HCT116 (cell line): ENCODE data around the gene PRR20C. TPM values are rescaled to one million over a fixed set of nuclear protein-coding genes. Genes with fewer than 3 reads are reported as not detected.

Experiments
- ATAC-seq: fragments of 200-7000 bp; cut with Tn5 transposase; 2 replicates; pipeline ENCODE4 v1.9.1; 2020; ENCODE audit warnings: mild to moderate bottlenecking, moderate library complexity
- BruUV-seq: library from RNA; stranded (reverse); fragments of 400-500 nt; replicated peaks from 2 replicates; lab custom pipeline; 2021; lab: Mats Ljungman, UMichigan
- CTCF ChIA-PET: fragments of 300-600 bp; sonication (Branson Sonifier 250); formaldehyde crosslinking; loops from one replicate; lab custom pipeline; 2021; ENCODE audit warnings: antibody characterized with exemption; lab: Charles Lee
- POLR2A ChIA-PET: fragments of 300-600, 350-600 bp; sonication (Branson Sonifier 250); formaldehyde crosslinking; loops from one replicate; lab custom pipeline; 2021; ENCODE audit warnings: antibody characterized with exemption; lab: Charles Lee
- RAD21 ChIA-PET, 2 experiments: fragments of 300-600 bp; sonication (Branson Sonifier 250); formaldehyde crosslinking; loops; one replicate each; lab custom pipeline; 2023; ENCODE audit warnings: low total read pairs in 2 of 2; ENCODE audit not compliant: uncharacterized antibody in 2 of 2, unreplicated experiment in 2 of 2, low non-redundant PET in 1 of 2; lab: Charles Lee
- DNase-seq: peaks from one replicate; pipeline ENCODE4 v3.0.0-alpha.2; 2010; ENCODE audit warnings: low read depth, low spot score
- H2AFZ ChIP-seq: fragments of 200-600 bp; shearing (Covaris generic), sonication (generic); 2 replicates; pipeline ENCODE4 v1.6.1; 2017; ENCODE audit warnings: low read depth, mixed run types, mixed read lengths, antibody characterized with exemption, low read length; ENCODE audit not compliant: poor library complexity, severe bottlenecking
- H3K27ac ChIP-seq: 2 replicates; pipeline ENCODE4 v1.5.1; 2012; ENCODE audit warnings: low read depth, low read length
- H3K27me3 ChIP-seq: fragments of 200-600 bp; sonication (generic); 2 replicates; pipeline ENCODE4 v1.6.1; 2016; ENCODE audit warnings: mixed run types, low read length, mixed read lengths; ENCODE audit not compliant: insufficient read depth
- H3K36me3 ChIP-seq, 2 experiments: fragments of 200-500 bp in 1 of 2; fragments of 200-600 bp in 1 of 2; sonication (Bioruptor generic) in 1 of 2; sonication (generic) in 1 of 2; 2 replicates each; pipeline versions ENCODE4 v1.5.1 to v1.6.1; 2014 to 2016; ENCODE audit warnings: low read length in 2 of 2, inconsistent platforms in 1 of 2, mixed read lengths in 1 of 2, mixed run types in 1 of 2; ENCODE audit not compliant: insufficient read depth in 2 of 2, control insufficient read depth in 1 of 2
- H3K4me1 ChIP-seq, 2 experiments: fragments of 200-600 bp in 1 of 2; sonication (generic) in 1 of 2; 2 replicates each; pipeline versions ENCODE4 v1.5.1 to v1.6.1; 2012 to 2017; ENCODE audit warnings: low read length in 2 of 2, inconsistent platforms in 1 of 2, mild to moderate bottlenecking in 1 of 2, mixed read lengths in 1 of 2, mixed run types in 1 of 2, moderate library complexity in 1 of 2; ENCODE audit not compliant: insufficient read depth in 2 of 2, control insufficient read depth in 1 of 2
- H3K4me2 ChIP-seq: fragments of 200-600 bp; sonication (generic); 2 replicates; pipeline ENCODE4 v1.6.1; 2017; ENCODE audit warnings: mixed run types, low read length, mixed read lengths
- H3K4me3 ChIP-seq, 2 experiments: fragments of 200-600 bp in 1 of 2; sonication (generic) in 1 of 2; replicated peaks in 1 of 2; 2 replicates each; pipeline ENCODE4 v1.5.1; 2011 to 2016; ENCODE audit warnings: low read length in 2 of 2, control low read depth in 1 of 2, low read depth in 1 of 2, mild to moderate bottlenecking in 1 of 2, mixed read lengths in 1 of 2, mixed run types in 1 of 2
- H3K79me2 ChIP-seq: fragments of 200-600 bp; sonication (generic); 2 replicates; pipeline ENCODE4 v1.6.1; 2017; ENCODE audit warnings: mild to moderate bottlenecking, mixed run types, low read length, moderate library complexity, mixed read lengths; ENCODE audit not compliant: insufficient read depth
- H3K9ac ChIP-seq: fragments of 200-600 bp; sonication (generic); 2 replicates; pipeline ENCODE4 v1.6.1; 2016; ENCODE audit warnings: low read length, mixed read lengths
- H3K9me2 ChIP-seq: fragments of 200-600 bp; sonication (generic), shearing (Covaris generic); 2 replicates; pipeline ENCODE4 v1.6.1; 2017; ENCODE audit warnings: mixed run types, mild to moderate bottlenecking, moderate library complexity; ENCODE audit not compliant: insufficient read depth
- H3K9me3 ChIP-seq, 2 experiments: fragments of 200-500 bp in 1 of 2; fragments of 200-600 bp in 1 of 2; sonication (Bioruptor generic) in 1 of 2; sonication (generic) in 1 of 2; 2 replicates each; pipeline ENCODE4 v1.6.1; 2014 to 2017; ENCODE audit warnings: low read length in 2 of 2, mixed read lengths in 2 of 2, inconsistent platforms in 1 of 2, low read depth in 1 of 2, mild to moderate bottlenecking in 1 of 2, mixed run types in 1 of 2, moderate library complexity in 1 of 2; ENCODE audit not compliant: control insufficient read depth in 1 of 2, insufficient read depth in 1 of 2
- H4K20me1 ChIP-seq: fragments of 200-600 bp; sonication (generic), shearing (Covaris generic); 2 replicates; pipeline ENCODE4 v1.6.1; 2017; ENCODE audit warnings: mixed run types, mild to moderate bottlenecking, moderate library complexity; ENCODE audit not compliant: insufficient read depth
- CBX3 ChIP-seq: IDR thresholded peaks from 2 replicates; pipeline ENCODE4 v1.6.1; 2012; ENCODE audit warnings: low read depth
- CTCF ChIP-seq, 3 experiments: fragments of 200-600 bp in 1 of 3; sonication (generic) in 1 of 3; IDR thresholded peaks in 2 of 3; conservative IDR thresholded peaks in 1 of 3; 2 replicates each; pipeline ENCODE4 v1.5.1; 2012 to 2017; ENCODE audit warnings: low read depth in 2 of 3, low read length in 2 of 3, antibody characterized with exemption in 1 of 3, borderline replicate concordance in 1 of 3, control low read depth in 1 of 3, mild to moderate bottlenecking in 1 of 3, mixed read lengths in 1 of 3, mixed run types in 1 of 3, moderate library complexity in 1 of 3; ENCODE audit not compliant: insufficient read depth in 1 of 3
- ELF1 ChIP-seq: IDR thresholded peaks from 2 replicates; pipeline ENCODE4 v1.6.1; 2012; ENCODE audit warnings: low read depth, borderline replicate concordance
- POLR2A ChIP-seq: IDR thresholded peaks from 2 replicates; pipeline ENCODE4 v1.7.0; 2011; ENCODE audit warnings: borderline replicate concordance; ENCODE audit not compliant: insufficient read depth, insufficient read length; ENCODE audit errors: extremely low read depth
- RAD21 ChIP-seq: IDR thresholded peaks from 2 replicates; pipeline ENCODE4 v1.6.1; 2012; ENCODE audit warnings: low read depth, mild to moderate bottlenecking
- SRF ChIP-seq: IDR thresholded peaks from 2 replicates; pipeline ENCODE4 v1.6.1; 2012; ENCODE audit warnings: low read depth
- ZFX ChIP-seq: fragments of 450-650 bp; IDR thresholded peaks from 2 replicates; pipeline ENCODE4 v1.6.1; 2017
- intact Hi-C: fragments of 100-400 bp; cut with micrococcal nuclease; formaldehyde crosslinking; loops from 2 replicates; pipeline ENCODE4 v1.10.0; 2022
- total RNA-seq: library from RNA; stranded (reverse); gene quantifications from one replicate; pipeline ENCODE4 v1.2.1, GENCODE V29; 2021; ENCODE audit not compliant: unreplicated experiment

PRR20C gene
- total RNA-seq, 1 experiment from 2014 or later: not detected

GRCh38 chr13:57191667-57192066 is 37.8 kb downstream of the PRR20C start:
- Histone ChIP-seq H3K4me2 (no peak overlapping the region), H2AFZ (no peak overlapping the region), H3K27me3 (no peaks in the 10 kb centered on the region), H3K9me2 (no peaks in the 10 kb centered on the region), H3K27ac (no peak overlapping the region), H3K4me1 (no peaks in the 10 kb centered on the region), H3K36me3 (no peaks in the 10 kb centered on the region), H4K20me1 (no peaks in the 10 kb centered on the region), H3K9ac (no peak overlapping the region), H3K9me3 (no peaks in the 10 kb centered on the region), H3K79me2 (no peaks in the 10 kb centered on the region), H3K4me3 (no peak overlapping the region)
- intact Hi-C loops: no loop called here
- CTCF ChIA-PET: no interaction called here
- RAD21 ChIA-PET: no interaction called here
- ATAC-seq (no peak), DNase-seq (no peak)
- TF ChIP-seq ELF1 (no peak), CTCF (IDR thresholded peaks at IDR 0.05 in 2 of 3, conservative IDR thresholded peaks at IDR 0.05 in 1 of 3; ENCODE audit: borderline replicate concordance in 1 of 3, insufficient read depth in 1 of 3, low read depth in 2 of 3, low read length in 2 of 3) (no peak), SRF (no peak), POLR2A (no peak), ZFX (no peak), RAD21 (no peak), CBX3 (no peak)
- no TSS peak for BruUV-seq
- POLR2A ChIA-PET: no interaction called here

Other genes with a start within 250 kb of the PRR20C start
- gene PRR20A, start 13.1 kb upstream of the PRR20C start, total RNA-seq: not detected
- not detected for gene PRR20B, start 6.6 kb upstream of the PRR20C start, total RNA-seq
- gene PRR20D, start 6.6 kb downstream of the PRR20C start, total RNA-seq: not detected
- not detected for gene PRR20E, start 13.1 kb downstream of the PRR20C start, total RNA-seq